ENCODE data around the gene ZNF83.
"Not testable (repeated sequence)": the region's sequence is repeated elsewhere in the genome, so short reads cannot be mapped to it uniquely, and the experiment has no call there.

Gene ZNF83

DNA sequence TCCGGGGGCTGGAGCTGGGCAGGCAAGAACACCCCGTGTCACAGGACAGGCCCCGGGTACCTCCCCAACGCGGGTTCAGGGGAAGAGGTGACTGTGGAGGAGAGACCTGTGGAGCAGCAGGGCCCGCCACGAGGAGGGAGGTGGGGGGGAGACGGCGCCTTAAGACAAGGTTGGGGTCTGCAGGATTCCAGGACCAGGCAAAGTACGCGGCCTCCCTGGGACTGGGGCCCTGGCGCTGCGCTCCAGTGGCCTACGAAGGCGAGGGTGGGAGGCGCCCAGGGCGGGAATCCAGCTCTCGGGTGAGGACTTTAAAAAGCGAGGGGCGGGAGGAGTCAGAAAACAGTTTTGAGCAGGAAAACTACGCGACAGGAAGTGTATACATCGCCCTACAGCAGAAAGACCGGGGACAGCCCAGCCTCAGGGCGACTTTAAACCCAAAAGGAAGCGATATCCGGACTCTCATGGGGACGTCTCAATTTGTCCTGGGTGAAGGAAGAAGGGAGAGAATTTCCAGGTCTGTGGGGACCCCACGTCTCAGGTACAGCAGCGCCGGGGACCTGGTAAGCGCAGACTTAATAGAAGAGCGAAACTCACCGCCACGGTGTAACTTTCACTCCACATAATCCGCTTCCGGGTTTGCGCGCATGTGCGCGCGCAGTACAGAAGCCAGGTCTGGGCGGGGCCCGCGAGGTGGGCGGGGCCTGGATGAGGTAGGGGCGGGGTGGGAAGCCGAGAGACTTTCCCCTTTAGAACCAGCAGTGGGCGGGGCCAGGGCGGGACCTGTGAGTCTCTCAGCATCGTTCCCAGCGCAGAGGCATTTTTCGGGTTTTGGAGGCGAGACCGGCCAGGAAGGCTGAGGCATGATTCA, at the start of gene ZNF83:
Gene ZNF83 (minus strand): TSS at position 638 of the 868 bp plus-strand sequence.
- H3K27ac ChIP-seq: peak within 1 kb of the TSS; percentile 81
- DNase-seq (ENCODE audit: low read depth, low spot score): peak; percentile 52

DNA sequence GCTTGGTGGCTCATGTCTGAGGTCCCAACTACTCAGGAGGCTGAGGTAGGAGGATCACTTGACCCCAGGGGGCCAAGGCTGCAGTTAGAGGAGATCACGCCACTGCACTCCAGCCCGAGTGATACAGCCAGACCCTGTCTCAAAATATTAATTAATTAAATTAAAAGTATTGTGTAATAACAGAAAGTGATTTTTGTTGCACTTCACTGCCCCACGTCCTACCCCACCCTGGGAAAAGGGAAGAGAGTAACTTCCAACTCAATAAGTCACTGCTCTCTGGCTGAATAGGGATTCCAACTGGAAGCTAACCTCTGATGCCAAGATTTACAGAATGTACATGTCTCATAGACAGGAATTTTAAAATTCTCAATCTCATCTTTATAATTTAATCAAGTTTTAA, 49.5 kb upstream of the ZNF83 start:
- H3K27ac ChIP-seq: peak overlapping the region; percentile 96
- no peak for DNase-seq (ENCODE audit: low read depth, low spot score)

GRCh38 chr19:52685811-52686210, 47.7 kb upstream of the ZNF83 start:
- no peak for DNase-seq (ENCODE audit: low read depth, low spot score)

GRCh38 chr19:52681216-52681615, 43.1 kb upstream of the ZNF83 start:
- not testable (repeated sequence) for DNase-seq (ENCODE audit: low read depth, low spot score)
- peak overlapping the region; percentile 24 for H3K27ac ChIP-seq

More at GRCh38 chr19:52685811-52686210, 47.7 kb upstream of the ZNF83 start:
- H3K27ac ChIP-seq: no peak overlapping the region

- no peak for DNase-seq (ENCODE audit: low read depth, low spot score)
- peak overlapping the region; percentile 57 for H3K27ac ChIP-seq
Measured at GRCh38 chr19:52679598-52679997, 41.4 kb upstream of the ZNF83 start.

GRCh38 chr19:52675239-52675638, 37.1 kb upstream of the ZNF83 start:
- peak overlapping the region; percentile 98 for H3K27ac ChIP-seq
- not testable (repeated sequence) for DNase-seq (ENCODE audit: low read depth, low spot score)

- no peak for DNase-seq (ENCODE audit: low read depth, low spot score)
- H3K27ac ChIP-seq: peak overlapping the region; percentile 98
Measured at GRCh38 chr19:52673014-52673413, 34.9 kb upstream of the ZNF83 start.

GRCh38 chr19:52670046-52670445, 31.9 kb upstream of the ZNF83 start:
- H3K27ac ChIP-seq: peak overlapping the region; percentile 98
- DNase-seq (ENCODE audit: low read depth, low spot score): peak; percentile 95

DNA sequence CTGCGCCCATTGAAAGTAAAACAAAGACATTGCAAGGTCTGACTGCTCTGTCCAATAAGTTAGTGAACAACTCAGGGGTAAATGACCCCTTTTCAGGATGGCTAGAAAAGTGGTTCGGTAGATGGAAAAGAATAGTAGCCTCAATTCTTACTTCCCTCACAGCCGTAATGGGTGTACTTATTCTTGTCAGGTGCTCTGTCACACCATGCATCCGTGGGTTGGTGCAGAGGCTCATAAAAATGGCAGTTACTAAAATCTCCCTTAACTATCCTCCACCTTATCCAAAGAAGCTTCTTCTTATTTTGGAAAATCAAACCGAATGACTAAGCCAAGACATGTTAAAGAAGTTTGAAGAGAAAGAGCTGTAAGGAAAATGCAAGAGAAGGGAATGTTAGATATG, 31.4 kb upstream of the ZNF83 start:
- H3K27ac ChIP-seq: peak overlapping the region; percentile 98
- no peak for DNase-seq (ENCODE audit: low read depth, low spot score)

DNA sequence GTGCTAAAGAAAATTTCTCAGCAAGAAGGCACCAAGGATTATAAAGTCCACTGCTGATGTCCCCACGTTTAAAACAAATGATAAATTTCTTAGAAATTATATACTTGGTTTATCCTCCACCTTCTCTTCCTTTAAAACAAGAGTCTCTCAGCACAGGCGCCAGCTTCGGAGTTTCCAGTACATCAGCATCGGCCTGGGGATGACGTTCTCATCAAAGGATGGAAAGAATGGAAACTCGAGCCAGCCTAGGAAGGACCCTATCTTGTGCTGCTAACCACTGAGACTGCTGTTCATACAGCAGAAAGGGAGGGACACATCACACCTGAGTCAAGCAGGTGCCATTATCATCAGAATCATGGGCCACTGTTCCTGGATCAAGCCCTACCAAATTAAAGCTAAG, 29.8 kb upstream of the ZNF83 start:
- no peak for DNase-seq (ENCODE audit: low read depth, low spot score)
- peak overlapping the region; percentile 98 for H3K27ac ChIP-seq

DNA sequence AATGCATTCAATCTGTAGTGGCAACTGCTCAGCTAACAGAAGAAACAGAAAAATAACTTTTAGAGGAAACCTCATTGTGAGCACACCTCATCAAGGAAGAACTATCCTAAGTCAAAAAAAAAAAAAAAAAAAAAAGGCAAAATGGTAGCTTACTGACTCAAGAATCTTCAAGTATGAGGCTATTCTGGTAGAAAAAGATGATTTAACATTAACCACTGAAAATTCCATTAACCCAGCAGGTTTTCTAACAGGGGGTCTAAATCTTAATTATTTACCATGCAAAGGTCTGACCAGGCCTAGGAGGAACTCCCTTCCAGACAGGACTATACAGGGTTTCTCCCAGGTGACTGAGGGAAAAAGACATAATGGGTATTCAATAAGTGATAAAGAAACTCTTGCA, 28.4 kb upstream of the ZNF83 start:
- H3K27ac ChIP-seq: peak overlapping the region; percentile 98
- no peak for DNase-seq (ENCODE audit: low read depth, low spot score)

GRCh38 chr19:52665529-52665928, 27.4 kb upstream of the ZNF83 start:
- H3K27ac ChIP-seq: peak overlapping the region; percentile 98
- DNase-seq (ENCODE audit: low read depth, low spot score): peak; percentile 59

GRCh38 chr19:52665027-52665426, 26.9 kb upstream of the ZNF83 start:
- DNase-seq (ENCODE audit: low read depth, low spot score): no peak
- H3K27ac ChIP-seq: peak overlapping the region; percentile 98

GRCh38 chr19:52664461-52664860, 26.3 kb upstream of the ZNF83 start:
- peak overlapping the region; percentile 98 for H3K27ac ChIP-seq

GRCh38 chr19:52662631-52663030, 24.5 kb upstream of the ZNF83 start:
- DNase-seq (ENCODE audit: low read depth, low spot score): peak; percentile 37
- H3K27ac ChIP-seq: peak overlapping the region; percentile 98

More at GRCh38 chr19:52664461-52664860, 26.3 kb upstream of the ZNF83 start:
- no peak for DNase-seq (ENCODE audit: low read depth, low spot score)

DNA sequence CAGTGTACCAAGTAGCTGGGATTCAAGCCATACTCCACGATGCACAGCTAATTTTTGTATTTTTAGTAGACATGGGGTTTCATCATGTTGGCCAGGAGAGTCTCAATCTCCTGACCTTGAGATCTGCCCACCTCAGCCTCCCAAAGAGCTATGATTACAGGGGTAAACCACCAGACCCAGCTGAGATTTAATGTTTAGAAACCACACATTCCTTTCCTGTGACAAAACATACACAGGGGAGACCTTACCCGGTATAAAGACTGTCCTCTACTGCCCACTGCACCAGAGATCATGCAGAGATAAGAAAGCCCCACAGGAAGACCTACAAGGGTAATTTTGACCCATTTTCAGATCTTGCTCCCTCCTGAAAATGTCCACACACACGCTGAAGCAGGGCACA, 22.8 kb upstream of the ZNF83 start:
- DNase-seq (ENCODE audit: low read depth, low spot score): no peak

GRCh38 chr19:52659013-52659412, 20.9 kb upstream of the ZNF83 start:
- DNase-seq (ENCODE audit: low read depth, low spot score): no peak
- no peak overlapping the region for H3K27ac ChIP-seq

More for the DNA sequence above, 22.8 kb upstream of the ZNF83 start:
- H3K27ac ChIP-seq: peak overlapping the region; percentile 98

GRCh38 chr19:52658595-52658994, 20.4 kb upstream of the ZNF83 start:
- no peak for DNase-seq (ENCODE audit: low read depth, low spot score)

DNA sequence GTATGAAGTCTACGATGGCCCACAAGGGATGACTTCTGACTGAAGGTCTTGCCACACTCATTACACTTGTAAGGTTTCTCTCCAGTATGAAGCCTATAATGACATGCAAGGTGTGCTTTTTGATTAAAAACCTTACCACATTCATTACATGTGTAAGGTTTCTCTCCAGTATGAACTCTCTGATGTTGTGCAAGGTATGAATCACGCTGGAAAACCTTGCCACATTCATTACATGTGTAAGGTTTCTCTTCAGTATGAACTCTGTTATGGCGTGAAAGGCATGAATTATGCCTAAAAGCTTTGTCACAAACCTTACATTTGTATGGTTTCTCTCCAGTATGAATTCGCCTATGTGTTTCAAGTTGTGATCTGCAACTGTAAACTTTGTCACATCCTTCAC, 15.0 kb upstream of the ZNF83 start:
- DNase-seq (ENCODE audit: low read depth, low spot score): no peak
- peak overlapping the region; percentile 31 for H3K27ac ChIP-seq

More at GRCh38 chr19:52658595-52658994, 20.4 kb upstream of the ZNF83 start:
- H3K27ac ChIP-seq: no peak overlapping the region

- no peak for DNase-seq (ENCODE audit: low read depth, low spot score)
- H3K27ac ChIP-seq: peak overlapping the region; percentile 31
Measured at GRCh38 chr19:52651956-52652355, 13.8 kb upstream of the ZNF83 start.

DNA sequence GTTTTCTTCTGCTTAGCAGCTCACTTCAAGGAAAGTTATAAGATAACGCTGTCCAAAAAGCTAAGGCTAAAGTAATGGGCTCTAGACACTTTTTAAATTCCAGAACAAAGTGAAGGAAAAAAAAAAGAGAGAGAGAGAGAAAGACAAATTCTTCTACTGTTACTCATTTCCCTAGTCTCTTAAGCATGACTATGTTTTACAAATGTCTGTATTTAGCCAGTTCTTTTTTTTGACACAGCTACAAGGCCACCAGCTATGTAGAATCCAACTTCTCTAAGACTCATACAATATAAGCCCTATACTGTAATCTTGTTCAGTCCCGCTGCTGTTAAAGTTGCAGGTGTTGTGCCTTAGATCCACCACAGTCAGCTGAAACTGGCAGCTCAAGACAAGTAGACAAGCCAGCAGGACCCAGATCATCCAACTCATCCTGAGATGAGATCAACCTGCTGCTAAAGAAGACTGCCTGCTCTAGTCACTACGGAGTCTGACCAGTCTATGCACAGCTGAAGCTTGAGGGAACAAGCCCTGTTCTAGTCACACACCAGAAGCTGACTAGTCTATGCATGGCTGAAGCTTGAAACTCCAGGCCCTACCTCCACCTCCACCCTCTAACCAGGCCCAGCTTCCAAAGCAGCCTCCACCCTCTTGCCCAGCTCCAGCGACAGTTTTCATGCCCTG, 10.3 kb upstream of the ZNF83 start:
- H3K27ac ChIP-seq: peak overlapping the region; percentile 2
- no peak for DNase-seq (ENCODE audit: low read depth, low spot score)
